Activated CD4-positive, CD25-positive, alpha-beta regulatory T cell (primary cell): ENCODE results near the gene GPN3.
"Not testable (repeated sequence)": the region's sequence is repeated elsewhere in the genome, so short reads cannot be mapped to it uniquely, and the experiment has no call there.

Experiments
- DNase-seq, 4 experiments: peaks; one replicate each; lab custom pipeline; 2025; lab: John Stamatoyannopoulos, UW

GPN3 gene

DNA sequence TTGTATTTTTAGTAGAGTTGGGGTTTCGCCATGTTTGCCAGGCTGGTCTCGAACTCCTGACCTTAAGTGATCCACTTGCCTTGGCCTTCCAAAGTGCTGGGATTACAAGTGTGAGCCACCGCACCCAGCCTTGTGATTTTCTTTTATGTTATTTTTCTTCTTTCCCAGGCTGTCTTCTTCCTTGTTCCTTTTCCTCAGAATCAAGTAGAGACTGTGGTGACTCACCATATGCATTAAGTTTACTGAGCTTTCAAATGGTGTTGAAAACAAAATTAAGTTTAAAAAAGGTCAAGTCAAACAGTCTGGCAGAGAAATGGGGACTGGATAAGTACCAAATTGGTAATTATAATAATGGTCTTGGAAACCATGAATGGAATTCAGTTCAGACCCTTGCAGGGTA, 23.6 kb downstream of the GPN3 start:
- no peak for DNase-seq

DNA sequence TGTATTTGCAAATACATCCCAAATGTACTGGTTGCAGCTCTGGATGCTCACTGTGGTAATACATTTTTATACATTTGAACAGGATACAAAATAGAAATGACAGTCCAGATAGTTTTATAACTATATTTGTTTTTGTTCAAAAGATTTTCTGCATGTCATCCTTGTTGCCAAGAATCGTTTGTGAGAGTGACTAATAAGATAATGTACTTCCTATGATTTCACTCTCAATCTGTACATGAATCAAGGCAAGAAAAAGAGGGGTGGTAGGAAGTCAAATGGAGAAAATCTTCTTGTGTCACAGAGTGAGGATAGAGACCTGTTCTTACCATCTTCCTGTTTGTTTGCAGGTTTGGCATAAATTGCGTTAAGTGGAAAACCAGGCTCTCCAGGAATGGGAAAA, 31.8 kb downstream of the GPN3 start:
- DNase-seq: no peak

DNA sequence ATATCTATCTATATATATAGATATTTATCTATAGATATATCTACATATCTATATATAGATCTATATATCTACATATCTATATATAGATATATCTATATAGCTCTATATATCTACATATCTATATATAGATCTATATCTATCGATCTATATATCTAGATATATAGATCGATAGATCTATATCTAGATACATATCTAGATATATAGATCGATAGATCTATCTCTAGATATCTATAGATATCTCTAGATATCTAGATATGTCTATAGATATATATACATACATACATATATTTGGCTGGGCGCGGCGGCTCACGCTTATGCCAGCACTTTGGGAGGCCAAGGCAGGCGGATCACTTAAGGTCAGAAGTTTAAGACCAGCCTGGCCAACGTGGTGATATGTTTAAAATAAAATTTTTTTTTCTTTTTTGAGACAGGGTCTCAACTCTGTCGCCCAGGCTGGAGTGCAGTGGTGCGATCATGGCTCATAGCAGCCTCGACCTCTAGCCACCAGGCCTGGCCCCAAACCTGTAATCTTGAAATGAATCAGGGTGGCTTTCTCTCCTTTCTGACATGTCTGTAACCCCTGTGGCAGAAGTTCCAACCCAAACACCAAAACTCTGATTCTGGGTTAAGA, 36.0 kb downstream of the GPN3 start:
- no peak for DNase-seq

DNA sequence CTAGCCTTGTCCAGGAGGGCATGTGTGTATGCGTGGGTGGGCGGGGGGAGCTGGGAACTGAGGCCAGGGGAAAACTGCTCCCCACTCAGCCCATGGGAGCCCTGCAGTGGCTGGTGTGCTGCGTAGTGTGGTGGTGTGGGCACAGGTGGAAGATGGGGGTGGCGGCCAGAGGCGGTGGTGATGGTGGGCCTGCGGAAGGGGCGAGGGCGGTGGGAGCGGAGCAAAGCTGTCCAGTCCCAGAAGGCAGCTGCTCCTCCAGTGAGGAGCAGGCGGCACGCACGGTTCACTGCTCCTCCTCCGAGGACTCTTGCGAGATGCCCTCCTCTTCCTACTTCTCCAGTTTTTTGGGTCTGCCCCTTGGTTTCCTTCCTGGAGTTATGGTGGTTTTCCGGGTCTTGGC, 38.4 kb downstream of the GPN3 start:
- not testable (repeated sequence) for DNase-seq

DNA sequence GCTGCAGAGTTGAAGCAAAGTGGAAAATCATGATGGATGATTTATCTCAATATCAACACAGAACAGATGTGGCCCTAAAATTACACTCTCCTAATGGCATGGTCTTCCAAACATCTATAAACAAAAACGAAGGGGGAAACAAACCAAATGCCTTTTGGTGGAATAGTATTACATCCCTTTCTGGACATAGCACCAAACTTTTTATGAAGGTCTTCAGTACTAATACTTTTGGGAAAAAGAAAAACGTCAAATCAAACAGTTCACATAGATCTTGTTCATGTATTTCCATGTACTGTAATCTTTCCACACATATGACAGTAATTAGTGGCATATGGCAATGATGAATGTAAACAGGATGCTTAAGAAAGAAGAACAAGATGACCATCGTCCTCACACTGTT, 41.7 kb downstream of the GPN3 start:
- DNase-seq: no peak

DNA sequence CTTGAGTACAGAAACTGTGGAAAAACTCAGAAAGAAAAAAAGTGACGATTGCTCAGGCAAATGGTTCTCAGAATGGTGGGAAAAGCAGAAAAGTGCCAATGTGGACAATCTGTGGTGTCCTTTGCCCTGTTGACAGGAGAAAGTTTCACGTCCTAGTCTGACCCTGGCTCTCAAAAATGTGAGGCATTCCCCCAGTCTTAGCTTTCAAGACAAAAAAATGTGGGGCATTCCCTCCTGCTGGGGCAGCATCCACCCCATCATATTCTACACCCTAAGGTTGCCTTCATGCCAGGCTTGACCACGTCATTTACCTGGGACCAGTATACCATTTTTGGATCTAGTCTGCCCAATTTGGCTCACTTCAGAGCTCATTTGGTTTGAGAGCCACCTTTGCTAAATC, 43.8 kb downstream of the GPN3 start:
- no peak for DNase-seq

DNA sequence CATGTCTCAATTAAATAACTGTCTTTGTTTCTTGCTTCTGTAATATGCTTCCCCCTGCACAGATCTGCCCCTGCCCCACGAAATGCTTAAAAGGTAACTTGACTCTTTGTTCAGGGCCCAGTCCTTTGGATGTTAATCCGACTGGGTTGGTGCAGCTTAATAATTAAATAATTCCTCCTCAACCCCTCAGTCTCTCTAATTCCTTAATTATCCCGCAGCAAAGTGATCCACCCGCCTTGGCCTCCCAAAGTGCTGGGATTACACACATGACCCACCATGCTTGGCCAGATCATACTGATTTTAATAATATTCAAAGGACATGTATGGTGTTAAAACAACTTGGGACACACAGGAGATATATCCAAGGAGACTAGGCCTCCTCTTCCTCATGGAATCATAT, 46.4 kb downstream of the GPN3 start:
- DNase-seq: no peak

DNA sequence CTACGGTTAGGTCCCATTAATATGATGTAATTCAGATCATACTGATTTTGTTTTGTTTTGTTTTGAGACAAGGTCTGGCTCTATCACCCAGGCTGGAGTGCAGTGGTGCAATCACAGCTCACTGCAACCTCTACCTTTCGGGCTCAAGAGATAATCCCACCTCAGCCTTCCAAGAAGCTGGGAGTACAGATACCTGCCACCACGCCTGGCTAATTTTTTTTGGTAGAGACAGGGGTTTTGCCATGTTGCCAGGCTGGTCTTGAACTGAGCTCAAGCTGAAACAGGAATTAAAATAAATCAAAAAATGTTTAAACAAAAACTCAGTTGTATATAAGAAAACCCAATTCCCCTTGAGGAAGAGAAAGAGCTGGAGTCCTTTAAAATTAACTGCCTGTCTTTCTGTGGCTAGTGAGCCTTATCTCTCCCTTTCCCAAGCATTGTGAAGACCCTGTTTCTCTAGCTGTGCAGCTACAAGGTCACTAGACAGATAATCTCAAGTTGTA, 46.8 kb downstream of the GPN3 start:
- no peak for DNase-seq

DNA sequence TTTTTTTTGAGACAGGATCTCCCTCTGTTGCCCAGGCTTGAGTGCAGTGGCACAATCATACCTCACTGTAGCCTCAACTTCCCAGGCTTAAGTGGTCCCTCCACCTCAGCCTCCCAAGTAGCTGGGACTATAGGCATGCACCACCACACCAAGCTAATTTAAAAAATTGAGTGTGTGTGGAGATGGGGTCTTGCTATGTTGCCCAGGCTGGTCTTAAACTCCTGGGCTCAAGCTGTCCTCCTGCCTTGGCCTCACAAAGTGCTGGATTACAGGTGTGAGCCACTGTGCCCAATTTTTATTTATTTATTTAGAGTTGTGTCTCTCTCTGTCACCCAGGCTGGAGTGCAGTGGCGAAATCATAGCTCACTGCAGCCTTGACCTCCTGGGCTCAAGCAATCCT, 47.4 kb downstream of the GPN3 start:
- not testable (repeated sequence) for DNase-seq

DNA sequence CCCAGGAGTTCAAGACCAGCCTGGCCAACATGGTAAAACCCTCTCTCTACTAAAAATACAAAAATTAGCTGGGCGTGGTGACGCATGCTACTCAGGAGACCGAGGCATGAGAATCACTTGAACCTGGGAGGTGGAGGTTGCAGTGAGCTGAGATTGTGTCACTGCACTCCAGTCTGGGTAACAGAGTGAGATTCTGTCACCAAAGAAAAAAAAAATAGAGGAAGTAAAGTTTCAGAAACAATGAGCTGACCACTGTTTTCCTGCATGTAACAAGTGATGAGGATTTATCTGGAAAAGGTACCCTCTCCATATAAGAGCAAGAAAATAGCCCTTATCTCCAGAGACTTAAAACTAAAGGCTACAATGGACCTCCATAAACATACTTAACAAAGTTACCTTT, 50.9 kb downstream of the GPN3 start:
- DNase-seq: not testable (repeated sequence)

DNA sequence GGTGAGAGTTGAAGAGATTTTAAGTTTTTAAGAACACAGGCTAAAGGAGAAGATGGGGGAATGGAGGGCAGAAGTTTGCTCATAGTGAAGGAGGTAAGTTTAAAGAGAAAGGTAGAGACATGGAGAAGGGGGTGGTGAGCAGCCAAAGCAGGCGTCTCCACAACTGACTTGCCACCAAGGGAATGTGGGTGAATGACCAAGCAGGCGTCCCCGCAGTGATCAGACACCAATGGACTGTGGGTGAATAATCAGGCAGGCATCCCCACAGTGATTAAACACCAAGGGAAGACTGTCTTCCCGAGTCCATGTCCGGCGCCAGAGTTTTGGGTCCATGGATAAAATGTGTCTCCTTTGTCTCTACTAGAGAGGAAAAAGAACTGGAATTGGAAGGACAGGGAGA, 58.0 kb downstream of the GPN3 start:
- DNase-seq: not testable (repeated sequence)

DNA sequence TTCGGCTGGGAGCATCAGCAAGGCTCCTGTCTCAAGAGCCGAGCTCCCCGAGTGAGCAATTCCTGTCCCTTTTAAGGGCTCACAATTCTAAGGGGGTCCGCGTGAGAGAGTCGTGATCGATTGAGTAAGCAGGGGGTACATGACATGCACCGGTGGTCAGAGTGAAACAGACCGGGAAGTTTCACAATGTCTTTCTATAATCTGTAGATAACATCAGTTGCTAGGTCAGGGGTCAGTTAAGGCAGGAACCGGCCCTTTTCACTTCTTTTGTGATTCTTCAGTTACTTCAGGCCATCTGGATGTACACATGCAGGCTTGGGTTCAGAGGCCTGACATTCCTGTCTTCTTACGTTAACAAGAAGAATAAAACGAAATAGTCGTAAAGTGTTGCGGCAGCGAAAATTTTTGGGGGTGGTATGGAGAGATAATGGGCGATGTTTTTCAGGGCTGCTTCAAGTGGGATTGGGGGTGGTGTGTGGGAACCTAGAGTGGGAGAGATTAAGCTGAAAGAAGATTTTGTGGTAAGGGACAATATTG, 62.9 kb downstream of the GPN3 start:
- not testable (repeated sequence) for DNase-seq

DNA sequence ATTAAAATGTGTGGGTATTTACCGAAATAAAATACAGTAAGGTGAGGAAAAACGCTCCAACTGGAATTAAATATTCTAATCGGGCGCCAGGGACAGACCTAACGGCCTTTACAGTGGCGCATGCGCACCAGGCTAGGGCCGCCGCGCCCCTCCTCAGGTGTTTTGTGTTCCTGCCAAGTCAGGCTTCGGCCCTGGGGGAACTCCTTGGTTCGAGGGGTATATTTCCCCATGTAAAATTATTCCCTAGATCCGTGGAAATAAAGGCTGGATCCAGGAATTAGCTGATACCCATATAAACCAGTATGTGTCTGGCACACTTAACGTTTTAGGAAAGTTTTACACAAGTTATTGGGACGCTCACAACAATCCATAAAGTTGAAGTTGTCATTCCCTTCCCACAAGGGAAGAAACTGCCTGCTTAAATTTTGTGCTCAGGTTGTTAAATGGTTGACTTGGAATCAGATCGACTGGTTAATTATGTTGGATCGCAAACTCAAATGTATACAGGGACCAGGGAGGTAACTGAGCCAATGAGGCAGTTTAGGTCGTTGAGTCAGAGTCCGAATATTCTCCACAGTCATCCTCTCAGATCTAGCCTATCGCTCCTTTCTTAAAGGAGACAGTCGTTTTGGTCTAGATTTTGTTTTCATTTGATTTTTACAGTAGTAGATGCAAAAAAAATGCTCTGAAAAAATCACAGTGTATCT, 63.9 kb downstream of the GPN3 start:
- DNase-seq: peak; percentile 50 to 66 (median 63)

DNA sequence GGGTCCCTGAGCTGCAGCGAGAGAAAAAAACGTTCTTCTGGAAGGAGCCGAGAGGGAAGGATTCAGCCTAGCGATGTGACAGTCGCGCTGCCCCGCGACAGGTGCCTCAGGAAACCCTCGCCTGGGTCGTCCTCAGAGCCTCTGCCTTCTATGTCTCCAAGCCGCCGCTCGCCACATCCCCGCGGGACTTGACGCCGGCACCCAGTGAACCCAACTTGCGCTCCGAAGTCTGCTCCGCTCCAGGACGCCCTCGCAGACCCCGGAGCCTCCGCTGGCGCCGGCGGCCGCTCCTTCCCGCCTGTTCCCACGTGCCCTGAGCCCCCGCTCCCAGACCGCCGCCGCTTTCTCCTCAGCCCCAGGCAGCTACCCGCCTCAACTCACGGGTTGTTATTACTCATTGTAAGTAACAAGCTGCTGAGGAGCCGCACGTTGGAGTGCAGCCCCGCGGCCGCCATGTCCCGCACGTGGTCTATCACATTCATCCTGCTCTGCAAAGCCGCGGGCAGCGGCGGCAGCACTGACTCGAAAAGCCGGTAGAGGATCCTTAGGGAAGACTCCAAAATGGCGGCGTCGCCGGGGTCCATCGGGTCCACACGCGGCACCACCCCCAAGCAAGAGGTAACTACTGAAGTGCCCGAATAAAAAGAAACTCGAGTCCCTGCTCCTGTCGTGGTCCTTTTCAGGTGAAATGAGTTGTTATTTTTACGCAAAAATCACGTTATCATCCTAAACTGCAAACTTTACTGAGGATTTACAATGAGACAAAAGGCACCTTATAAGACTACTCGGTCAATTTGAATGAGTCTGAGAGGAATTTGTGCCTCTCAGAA, 64.7 kb downstream of the GPN3 start, which contains the start of gene ANAPC7:
Gene ANAPC7 (minus strand): TSS at position 563 of the 830 bp plus-strand sequence. CDS start 81 bp downstream, at position 482.
- DNase-seq: peak; percentile 63 to 80 (median 70)
